Lower leg skin (tissue), 3 donors: Measurements from ENCODE around the gene PLA2G4E.

Experiments used
- POLR2A ChIP-seq, 2 donors: fragments of 450-650 bp; IDR thresholded peaks; one replicate each; pipeline ENCODE4 v1.6.1; 2016 to 2017; ENCODE audit warnings: antibody characterized with exemption in 2 of 2, mild to moderate bottlenecking in 1 of 2, moderate library complexity in 1 of 2
- TF ChIP-seq, protein P1 (sequence below), 3 donors: fragments of 450-650 bp; IDR thresholded peaks; one replicate each; pipeline ENCODE4 v1.5.1; 2016; ENCODE audit warnings: antibody characterized with exemption in 3 of 3, mild to moderate bottlenecking in 3 of 3, moderate library complexity in 2 of 3

GRCh38 chr15:42035435-42035761, 14.6 kb upstream of the PLA2G4E start:
- TF ChIP-seq POLR2A (IDR thresholded peaks at IDR 0.05), result no peak
- TF ChIP-seq, protein P1, sequence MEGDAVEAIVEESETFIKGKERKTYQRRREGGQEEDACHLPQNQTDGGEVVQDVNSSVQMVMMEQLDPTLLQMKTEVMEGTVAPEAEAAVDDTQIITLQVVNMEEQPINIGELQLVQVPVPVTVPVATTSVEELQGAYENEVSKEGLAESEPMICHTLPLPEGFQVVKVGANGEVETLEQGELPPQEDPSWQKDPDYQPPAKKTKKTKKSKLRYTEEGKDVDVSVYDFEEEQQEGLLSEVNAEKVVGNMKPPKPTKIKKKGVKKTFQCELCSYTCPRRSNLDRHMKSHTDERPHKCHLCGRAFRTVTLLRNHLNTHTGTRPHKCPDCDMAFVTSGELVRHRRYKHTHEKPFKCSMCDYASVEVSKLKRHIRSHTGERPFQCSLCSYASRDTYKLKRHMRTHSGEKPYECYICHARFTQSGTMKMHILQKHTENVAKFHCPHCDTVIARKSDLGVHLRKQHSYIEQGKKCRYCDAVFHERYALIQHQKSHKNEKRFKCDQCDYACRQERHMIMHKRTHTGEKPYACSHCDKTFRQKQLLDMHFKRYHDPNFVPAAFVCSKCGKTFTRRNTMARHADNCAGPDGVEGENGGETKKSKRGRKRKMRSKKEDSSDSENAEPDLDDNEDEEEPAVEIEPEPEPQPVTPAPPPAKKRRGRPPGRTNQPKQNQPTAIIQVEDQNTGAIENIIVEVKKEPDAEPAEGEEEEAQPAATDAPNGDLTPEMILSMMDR (IDR thresholded peaks at IDR 0.05), result no peak
